MM.1S (cell line): ENCODE measurements around the gene CDC123.
"Not testable (repeated sequence)": the region's sequence is repeated elsewhere in the genome, so short reads cannot be mapped to it uniquely, and the experiment has no call there.

Experiments
- DNase-seq: peaks from one replicate; pipeline ENCODE4 v3.0.0-alpha.2; 2015
- H2AFZ ChIP-seq: fragments of 300-600 bp; sonication (generic); 2 replicates; pipeline ENCODE4 v1.6.0; 2016; ENCODE audit warnings: antibody characterized with exemption, low read length
- H3F3A ChIP-seq: fragments of 300-600 bp; sonication (generic); 2 replicates; pipeline ENCODE4 v1.6.1; 2016; ENCODE audit warnings: mild to moderate bottlenecking, antibody characterized with exemption, low read length, moderate library complexity, mixed read lengths; ENCODE audit not compliant: insufficient read depth
- H3K27ac ChIP-seq: fragments of 300-600 bp; sonication (generic); 2 replicates; pipeline ENCODE4 v1.5.1; 2016; ENCODE audit warnings: mild to moderate bottlenecking, low read length
- H3K27me3 ChIP-seq: fragments of 300-600 bp; sonication (generic); replicated peaks from 2 replicates; pipeline ENCODE4 v1.6.0; 2016; ENCODE audit warnings: low read length; ENCODE audit not compliant: insufficient read depth
- H3K36me3 ChIP-seq: fragments of 300-600 bp; sonication (generic); replicated peaks from 2 replicates; pipeline ENCODE4 v1.6.1; 2016; ENCODE audit warnings: mild to moderate bottlenecking, low read length, mixed read lengths; ENCODE audit not compliant: insufficient read depth
- H3K4me1 ChIP-seq: fragments of 300-600 bp; sonication (generic); 2 replicates; pipeline ENCODE4 v1.6.1; 2016; ENCODE audit warnings: low read length, mixed read lengths
- H3K4me2 ChIP-seq: fragments of 300-600 bp; sonication (generic); 2 replicates; pipeline ENCODE4 v1.6.0; 2016; ENCODE audit warnings: low read depth, low read length
- H3K4me3 ChIP-seq: fragments of 300-600 bp; sonication (generic); 2 replicates; pipeline ENCODE4 v1.5.1; 2016; ENCODE audit warnings: low read length, mixed read lengths
- H3K79me2 ChIP-seq: fragments of 300-600 bp; sonication (generic); 2 replicates; pipeline ENCODE4 v1.6.1; 2016; ENCODE audit warnings: mixed run types, low read length, mixed read lengths
- H3K9ac ChIP-seq: fragments of 300-600 bp; sonication (generic); 2 replicates; pipeline ENCODE4 v1.6.1; 2016; ENCODE audit warnings: low read length, mixed read lengths
- H3K9me2 ChIP-seq: fragments of 300-600 bp; sonication (generic); replicated peaks from 2 replicates; pipeline ENCODE4 v1.6.1; 2016; ENCODE audit warnings: mild to moderate bottlenecking, low read length, mixed read lengths; ENCODE audit not compliant: insufficient read depth
- H3K9me3 ChIP-seq: fragments of 300-600 bp; sonication (generic); replicated peaks from 2 replicates; pipeline ENCODE4 v1.6.1; 2016; ENCODE audit warnings: mild to moderate bottlenecking, low read length, mixed read lengths; ENCODE audit not compliant: insufficient read depth
- H4K20me1 ChIP-seq: fragments of 300-600 bp; sonication (generic); 2 replicates; pipeline ENCODE4 v1.6.1; 2016; ENCODE audit warnings: mild to moderate bottlenecking, low read length, moderate library complexity, mixed read lengths; ENCODE audit not compliant: insufficient read depth
- EZH2 ChIP-seq: fragments of 300-600 bp; sonication (generic); optimal IDR thresholded peaks from 2 replicates; pipeline ENCODE3; 2017; ENCODE audit warnings: low read depth, mild to moderate bottlenecking, antibody characterized with exemption, low read length, mixed read lengths
- EZH2phosphoT487 ChIP-seq: fragments of 300-600 bp; sonication (generic); IDR thresholded peaks from 2 replicates; pipeline ENCODE4 v1.6.1; 2018; ENCODE audit warnings: antibody characterized with exemption, low read length
- TF ChIP-seq, protein P1 (sequence below): fragments of 300-600 bp; sonication (generic); IDR thresholded peaks from 2 replicates; pipeline ENCODE4 v1.5.1; 2016; ENCODE audit warnings: antibody characterized with exemption, low read length, mixed read lengths

The CDC123 gene

DNA sequence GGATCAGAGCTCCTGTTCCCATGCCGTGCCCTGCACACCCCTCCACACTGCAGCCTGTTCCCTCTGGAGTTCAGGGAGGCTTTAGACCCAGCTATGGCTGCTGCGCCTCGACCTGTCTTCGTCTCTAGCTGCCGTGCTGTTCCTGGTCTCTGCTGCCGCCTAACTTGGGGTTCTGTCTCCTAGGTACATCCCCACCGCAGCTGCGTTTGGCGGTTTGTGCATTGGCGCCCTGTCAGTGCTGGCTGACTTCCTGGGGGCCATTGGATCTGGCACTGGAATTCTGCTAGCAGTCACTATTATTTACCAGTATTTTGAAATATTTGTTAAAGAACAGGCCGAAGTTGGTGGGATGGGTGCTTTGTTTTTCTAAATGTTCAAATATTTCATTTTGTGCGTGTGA is 31.9 kb upstream of the CDC123 start:
- no peaks in the 10 kb centered on the region for H3K9me2 ChIP-seq
- DNase-seq, result no peak
- H3K4me1 ChIP-seq, result no peaks in the 10 kb centered on the region
- H3K4me2 ChIP-seq, result no peak overlapping the region
- no peak overlapping the region for H3K9ac ChIP-seq
- no peaks in the 10 kb centered on the region for H4K20me1 ChIP-seq
- H3K9me3 ChIP-seq, result no peaks in the 10 kb centered on the region
- no peak overlapping the region for H3K27ac ChIP-seq
- H3F3A ChIP-seq, result no peaks in the 10 kb centered on the region
- TF ChIP-seq, protein P1, sequence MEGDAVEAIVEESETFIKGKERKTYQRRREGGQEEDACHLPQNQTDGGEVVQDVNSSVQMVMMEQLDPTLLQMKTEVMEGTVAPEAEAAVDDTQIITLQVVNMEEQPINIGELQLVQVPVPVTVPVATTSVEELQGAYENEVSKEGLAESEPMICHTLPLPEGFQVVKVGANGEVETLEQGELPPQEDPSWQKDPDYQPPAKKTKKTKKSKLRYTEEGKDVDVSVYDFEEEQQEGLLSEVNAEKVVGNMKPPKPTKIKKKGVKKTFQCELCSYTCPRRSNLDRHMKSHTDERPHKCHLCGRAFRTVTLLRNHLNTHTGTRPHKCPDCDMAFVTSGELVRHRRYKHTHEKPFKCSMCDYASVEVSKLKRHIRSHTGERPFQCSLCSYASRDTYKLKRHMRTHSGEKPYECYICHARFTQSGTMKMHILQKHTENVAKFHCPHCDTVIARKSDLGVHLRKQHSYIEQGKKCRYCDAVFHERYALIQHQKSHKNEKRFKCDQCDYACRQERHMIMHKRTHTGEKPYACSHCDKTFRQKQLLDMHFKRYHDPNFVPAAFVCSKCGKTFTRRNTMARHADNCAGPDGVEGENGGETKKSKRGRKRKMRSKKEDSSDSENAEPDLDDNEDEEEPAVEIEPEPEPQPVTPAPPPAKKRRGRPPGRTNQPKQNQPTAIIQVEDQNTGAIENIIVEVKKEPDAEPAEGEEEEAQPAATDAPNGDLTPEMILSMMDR, result no peak
- TF ChIP-seq EZH2 (no peak), EZH2phosphoT487 (no peak)
- no peaks in the 10 kb centered on the region for H3K79me2 ChIP-seq
- H3K36me3 ChIP-seq, result no peaks in the 10 kb centered on the region
- no peaks in the 10 kb centered on the region for H3K27me3 ChIP-seq
- H2AFZ ChIP-seq, result no peak overlapping the region
- H3K4me3 ChIP-seq, result no peak overlapping the region

DNA sequence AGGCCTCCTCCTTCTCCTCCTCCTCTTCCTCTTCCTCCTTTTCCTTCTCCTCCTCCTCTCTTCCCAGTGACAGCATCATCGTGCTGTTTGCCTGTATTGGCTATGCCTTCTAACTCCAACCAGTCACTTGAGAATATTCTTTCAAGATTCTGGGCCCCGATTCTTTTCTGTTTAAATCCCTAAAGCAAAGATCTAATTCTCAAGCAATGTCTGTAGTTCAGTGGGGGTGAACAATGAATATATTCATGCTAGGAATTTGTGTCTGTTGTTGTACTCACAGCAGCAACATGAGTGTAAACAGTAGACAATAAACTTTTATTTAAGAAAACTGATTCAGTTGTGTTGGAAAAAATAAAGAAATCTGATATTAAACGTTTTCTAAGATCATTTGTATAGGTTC is 31.0 kb upstream of the CDC123 start:
- Histone ChIP-seq H3K4me1 (no peaks in the 10 kb centered on the region), H3K4me3 (no peak overlapping the region), H3K36me3 (no peaks in the 10 kb centered on the region; the same call in 1 of the 2 replicates), H3K79me2 (no peaks in the 10 kb centered on the region), H3F3A (no peaks in the 10 kb centered on the region), H3K9me2 (no peaks in the 10 kb centered on the region), H4K20me1 (no peaks in the 10 kb centered on the region), H3K9me3 (no peaks in the 10 kb centered on the region), H3K27ac (no peak overlapping the region), H2AFZ (no peak overlapping the region), H3K9ac (no peak overlapping the region), H3K27me3 (no peaks in the 10 kb centered on the region), H3K4me2 (no peak overlapping the region)
- TF ChIP-seq, protein P1, result no peak
- TF ChIP-seq EZH2phosphoT487 (no peak), EZH2 (no peak)
- DNase-seq, result no peak

DNA sequence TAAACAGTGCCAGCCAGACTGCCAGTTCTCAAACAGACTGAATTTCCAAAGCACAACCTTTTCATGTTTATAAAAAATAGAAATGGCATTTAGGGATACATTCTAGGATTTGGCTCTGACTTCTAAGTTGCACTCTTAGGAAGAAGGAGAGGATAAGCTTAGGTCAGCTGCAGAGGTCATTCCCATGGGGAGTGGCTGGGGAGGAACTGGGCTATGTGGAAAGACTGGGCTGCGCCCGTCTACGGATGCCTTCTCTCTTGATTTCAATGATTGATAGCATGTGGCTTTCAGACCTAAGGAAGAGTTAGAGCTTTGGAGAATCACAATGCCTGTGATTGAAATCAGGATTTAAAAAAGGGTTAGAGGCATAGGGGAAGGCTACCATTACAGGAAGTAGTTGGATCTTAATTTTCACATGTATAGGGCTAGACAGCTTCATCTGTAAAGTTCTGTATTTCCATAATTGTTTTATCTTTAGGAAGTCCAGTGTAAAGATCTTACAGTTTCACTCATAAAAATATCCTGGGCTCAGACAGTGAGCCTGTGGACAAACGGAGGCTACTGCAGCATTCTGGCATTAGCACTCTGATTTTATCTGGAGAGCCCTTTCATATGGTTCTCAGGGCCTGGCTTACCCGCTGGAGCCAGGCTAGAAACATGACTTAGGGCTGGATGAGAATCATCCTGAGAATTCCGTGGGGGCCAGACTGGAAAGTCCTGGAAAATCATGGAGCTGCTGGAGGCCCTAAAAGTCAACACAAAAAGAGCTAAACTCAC is 29.8 kb upstream of the CDC123 start:
- no peaks in the 10 kb centered on the region for H3F3A ChIP-seq
- TF ChIP-seq, protein P1, result no peak
- TF ChIP-seq EZH2phosphoT487 (no peak), EZH2 (no peak)
- no peak overlapping the region for H3K4me2 ChIP-seq
- H3K4me3 ChIP-seq, result no peak overlapping the region
- H3K9me3 ChIP-seq, result no peaks in the 10 kb centered on the region
- no peaks in the 10 kb centered on the region; the same call in 1 of the 2 replicates for H3K36me3 ChIP-seq
- no peaks in the 10 kb centered on the region for H3K4me1 ChIP-seq
- H4K20me1 ChIP-seq, result no peaks in the 10 kb centered on the region
- DNase-seq, result no peak
- H3K79me2 ChIP-seq, result no peaks in the 10 kb centered on the region
- no peaks in the 10 kb centered on the region for H3K27me3 ChIP-seq
- H2AFZ ChIP-seq, result no peak overlapping the region
- H3K27ac ChIP-seq, result no peak overlapping the region
- no peaks in the 10 kb centered on the region for H3K9me2 ChIP-seq
- H3K9ac ChIP-seq, result no peak overlapping the region

DNA sequence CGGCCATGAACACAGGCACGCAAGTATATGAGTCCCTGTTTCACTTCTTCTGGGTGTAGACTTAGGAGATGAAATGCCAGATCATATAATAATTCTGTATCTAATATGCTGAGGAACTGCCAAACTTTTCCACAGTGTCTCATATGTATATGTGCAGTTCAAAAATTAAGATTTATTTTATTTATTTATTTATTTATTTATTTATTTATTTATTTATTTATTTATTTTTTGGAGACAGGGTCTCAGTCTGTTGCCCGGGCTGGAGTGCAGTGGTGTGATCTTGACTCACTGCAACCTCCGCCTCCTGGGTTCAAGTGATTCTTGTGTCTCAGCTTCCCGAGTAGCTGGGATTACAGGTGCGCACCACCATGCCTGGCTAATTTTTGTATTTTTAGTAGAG is 24.5 kb upstream of the CDC123 start:
- not testable (repeated sequence) for H3K9me2 ChIP-seq, H4K20me1 ChIP-seq, DNase-seq, H3K4me3 ChIP-seq, H3K9me3 ChIP-seq, H3K36me3 ChIP-seq, H3K27me3 ChIP-seq, H3K4me2 ChIP-seq, H3F3A ChIP-seq, H3K79me2 ChIP-seq, H3K27ac ChIP-seq, H2AFZ ChIP-seq, H3K9ac ChIP-seq, H3K4me1 ChIP-seq
